HEK293 (cell line): ENCODE data around the gene PHACTR1.

Experiments used
- CTCF ChIA-PET: fragments of 350-600 bp; formaldehyde crosslinking; extraction: SDS; loops from one replicate; lab custom pipeline; 2021; ENCODE audit warnings: antibody characterized with exemption; lab: Yijun Ruan, JAX
- POLR2A ChIA-PET: fragments of 300-600 bp; formaldehyde crosslinking; extraction: SDS; loops from one replicate; lab custom pipeline; 2020; ENCODE audit warnings: antibody characterized with exemption, inconsistent platforms; lab: Yijun Ruan, JAX
- H3K27ac ChIP-seq: fragments of 200-500 bp; sonication (Bioruptor generic); 2 replicates; pipeline ENCODE4 v1.5.1; 2014; ENCODE audit warnings: low read depth, low read length, control low read depth, inconsistent platforms; ENCODE audit errors: extremely low read depth
- H3K36me3 ChIP-seq, 2 experiments: fragments of 200-500 bp in 1 of 2; sonication (Bioruptor generic) in 1 of 2; 1 replicate in 1 of 2; 2 replicates in 1 of 2; pipeline ENCODE4 v1.5.1; 2014 to 2017; ENCODE audit warnings: inconsistent platforms in 2 of 2, low read length in 2 of 2; ENCODE audit not compliant: control insufficient read depth in 2 of 2, insufficient read depth in 1 of 2
- H3K4me1 ChIP-seq: fragments of 200-500 bp; sonication (Bioruptor generic); 2 replicates; pipeline ENCODE4 v1.5.1; 2014; ENCODE audit warnings: mild to moderate bottlenecking, low read length, inconsistent platforms; ENCODE audit not compliant: control insufficient read depth, insufficient read depth
- H3K4me3 ChIP-seq: 2 replicates; pipeline ENCODE4 v1.5.1; 2011; ENCODE audit warnings: low read depth, mild to moderate bottlenecking, control low read depth, low read length, moderate library complexity
- H3K9me3 ChIP-seq: fragments of 200-500 bp; sonication (Bioruptor generic); 2 replicates; pipeline ENCODE4 v1.5.1; 2014; ENCODE audit warnings: low read depth, low read length, inconsistent platforms; ENCODE audit not compliant: control insufficient read depth, insufficient read depth
- BCL11A ChIP-seq: fragments of 450-650 bp; formaldehyde crosslinking; IDR thresholded peaks from 2 replicates; pipeline ENCODE4 v1.5.1; 2016; ENCODE audit warnings: low read depth, missing biosample characterization, missing genetic modification characterization
- TRIM28 ChIP-seq: IDR thresholded peaks from 2 replicates; pipeline ENCODE4 v1.6.1; 2011; ENCODE audit warnings: low read length, control low read depth, borderline replicate concordance
- ZBTB8A ChIP-seq: fragments of 450-650 bp; formaldehyde crosslinking; IDR thresholded peaks from 2 replicates; pipeline ENCODE4 v1.5.1; 2016; ENCODE audit warnings: missing biosample characterization, missing genetic modification characterization
- ZEB2 ChIP-seq: fragments of 450-650 bp; formaldehyde crosslinking; IDR thresholded peaks from 2 replicates; pipeline ENCODE4 v1.5.1; 2016; ENCODE audit warnings: missing biosample characterization, missing genetic modification characterization
- ZIC2 ChIP-seq: fragments of 450-650 bp; formaldehyde crosslinking; IDR thresholded peaks from 2 replicates; pipeline ENCODE4 v1.5.1; 2016; ENCODE audit warnings: missing biosample characterization, missing genetic modification characterization
- ZNF157 ChIP-seq: fragments of 450-650 bp; formaldehyde crosslinking; IDR thresholded peaks from 2 replicates; pipeline ENCODE4 v1.5.1; 2016; ENCODE audit warnings: missing biosample characterization, missing genetic modification characterization
- ZNF174 ChIP-seq: fragments of 450-650 bp; formaldehyde crosslinking; IDR thresholded peaks from 2 replicates; pipeline ENCODE4 v1.5.0; 2017; ENCODE audit warnings: missing biosample characterization, mild to moderate bottlenecking, missing genetic modification characterization
- ZNF2 ChIP-seq: fragments of 450-650 bp; formaldehyde crosslinking; IDR thresholded peaks from 2 replicates; pipeline ENCODE4 v1.5.1; 2016; ENCODE audit warnings: missing biosample characterization, missing genetic modification characterization
- ZNF23 ChIP-seq: fragments of 450-650 bp; formaldehyde crosslinking; IDR thresholded peaks from 2 replicates; pipeline ENCODE4 v1.5.1; 2016; ENCODE audit warnings: missing biosample characterization, missing genetic modification characterization, borderline replicate concordance
- ZNF239 ChIP-seq: fragments of 450-650 bp; formaldehyde crosslinking; IDR thresholded peaks from 2 replicates; pipeline ENCODE4 v1.5.1; 2016; ENCODE audit warnings: missing biosample characterization, missing genetic modification characterization
- ZNF335 ChIP-seq: fragments of 450-650 bp; formaldehyde crosslinking; conservative IDR thresholded peaks from 2 replicates; pipeline ENCODE4 v1.5.1; 2016; ENCODE audit warnings: missing biosample characterization, missing genetic modification characterization
- ZNF350 ChIP-seq: fragments of 450-650 bp; formaldehyde crosslinking; IDR thresholded peaks from 2 replicates; pipeline ENCODE4 v1.5.0; 2017; ENCODE audit warnings: missing biosample characterization, mild to moderate bottlenecking, missing genetic modification characterization
- ZNF37A ChIP-seq: fragments of 450-650 bp; IDR thresholded peaks from 2 replicates; pipeline ENCODE4 v1.5.1; 2018; ENCODE audit warnings: missing biosample characterization, missing genetic modification characterization
- ZNF391 ChIP-seq: fragments of 450-650 bp; formaldehyde crosslinking; IDR thresholded peaks from 2 replicates; pipeline ENCODE4 v1.5.1; 2016; ENCODE audit warnings: low read depth, missing biosample characterization, missing genetic modification characterization, borderline replicate concordance
- ZNF426 ChIP-seq: fragments of 450-650 bp; formaldehyde crosslinking; IDR thresholded peaks from 2 replicates; pipeline ENCODE4 v1.5.1; 2017; ENCODE audit warnings: missing biosample characterization, missing genetic modification characterization, mild to moderate bottlenecking, inconsistent platforms, moderate library complexity
- ZNF473 ChIP-seq: fragments of 450-650 bp; formaldehyde crosslinking; IDR thresholded peaks from 2 replicates; pipeline ENCODE4 v1.5.1; 2017; ENCODE audit warnings: missing biosample characterization, missing genetic modification characterization
- ZNF544 ChIP-seq: fragments of 450-650 bp; formaldehyde crosslinking; IDR thresholded peaks from 2 replicates; pipeline ENCODE4 v1.5.0; 2017; ENCODE audit warnings: missing biosample characterization, missing genetic modification characterization
- ZNF560 ChIP-seq: fragments of 450-650 bp; formaldehyde crosslinking; IDR thresholded peaks from 2 replicates; pipeline ENCODE4 v1.5.1; 2017; ENCODE audit warnings: missing biosample characterization, missing genetic modification characterization, borderline replicate concordance
- ZNF658 ChIP-seq: fragments of 450-650 bp; formaldehyde crosslinking; IDR thresholded peaks from 2 replicates; pipeline ENCODE4; 2016; ENCODE audit warnings: missing biosample characterization, missing genetic modification characterization
- ZNF660 ChIP-seq: fragments of 450-650 bp; IDR thresholded peaks from 2 replicates; pipeline ENCODE4 v1.5.1; 2018; ENCODE audit warnings: missing biosample characterization, mild to moderate bottlenecking, missing genetic modification characterization
- ZNF677 ChIP-seq: fragments of 450-650 bp; IDR thresholded peaks from 2 replicates; pipeline ENCODE4 v1.5.0; 2018; ENCODE audit warnings: missing biosample characterization, mild to moderate bottlenecking, missing genetic modification characterization, moderate library complexity
- ZSCAN30 ChIP-seq: fragments of 450-650 bp; IDR thresholded peaks from 2 replicates; pipeline ENCODE4 v1.5.1; 2018; ENCODE audit warnings: missing biosample characterization, mild to moderate bottlenecking, missing genetic modification characterization, moderate library complexity
- TF ChIP-seq, protein P1 (sequence below): fragments of 450-650 bp; formaldehyde crosslinking; IDR thresholded peaks from 2 replicates; pipeline ENCODE4 v1.5.1; 2016; ENCODE audit warnings: missing biosample characterization, missing genetic modification characterization
- TF ChIP-seq, protein P2 (sequence below): fragments of 450-650 bp; formaldehyde crosslinking; conservative IDR thresholded peaks from 2 replicates; pipeline ENCODE4 v1.5.1; 2016; ENCODE audit warnings: low read depth, missing biosample characterization, missing genetic modification characterization
- TF ChIP-seq, protein P3 (sequence below): fragments of 450-650 bp; formaldehyde crosslinking; IDR thresholded peaks from 2 replicates; pipeline ENCODE4 v1.5.1; 2017; ENCODE audit warnings: missing biosample characterization, missing genetic modification characterization
- TF ChIP-seq, protein P4 (sequence below): fragments of 450-650 bp; IDR thresholded peaks from 2 replicates; pipeline ENCODE4 v1.5.1; 2018; ENCODE audit warnings: missing biosample characterization, missing genetic modification characterization

The PHACTR1 gene

DNA sequence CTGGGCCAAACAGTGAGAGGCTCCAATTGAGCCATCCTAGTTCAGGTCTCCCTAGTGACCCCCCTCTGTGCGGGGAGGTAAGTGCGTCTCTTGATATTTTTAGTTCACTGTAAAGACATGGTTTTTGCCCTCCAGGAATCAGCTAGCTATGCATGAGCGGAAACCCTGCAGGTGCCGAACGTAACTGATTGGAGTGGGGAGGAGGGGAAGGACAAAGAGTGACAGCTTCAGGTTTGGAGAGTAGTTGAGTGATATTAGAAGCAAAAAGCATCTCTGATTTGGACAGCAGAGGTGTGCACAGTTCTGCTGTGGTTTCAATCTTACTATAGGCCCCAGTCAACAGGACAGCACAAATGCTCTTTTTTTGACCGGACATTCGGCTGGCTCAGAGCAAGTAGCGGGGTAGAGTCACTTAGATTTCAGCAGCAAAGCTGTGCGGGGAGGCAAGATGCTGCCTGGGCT lies 580.0 kb downstream of the PHACTR1 start:
- TF ChIP-seq ZIC2 (tag by site-specific recombination) (peak; percentile 76), ZNF23 (tag by site-specific recombination) (no peak)
- H3K4me1 ChIP-seq = no peaks in the 10 kb centered on the region
- H3K4me3 ChIP-seq = no peak overlapping the region
- peaks cover 4 to 83% of the 10 kb centered on the region in 2 experiments for H3K36me3 ChIP-seq
- ChIA-PET CTCF (no interaction called here), POLR2A (interaction anchor here (1.7 kb wide), 1 partner anchor 32 kb away, joined by 4 read pairs; the partner anchor contains the start of gene TBC1D7)
- H3K27ac ChIP-seq = no peak overlapping the region
- no peaks in the 10 kb centered on the region for H3K9me3 ChIP-seq

DNA sequence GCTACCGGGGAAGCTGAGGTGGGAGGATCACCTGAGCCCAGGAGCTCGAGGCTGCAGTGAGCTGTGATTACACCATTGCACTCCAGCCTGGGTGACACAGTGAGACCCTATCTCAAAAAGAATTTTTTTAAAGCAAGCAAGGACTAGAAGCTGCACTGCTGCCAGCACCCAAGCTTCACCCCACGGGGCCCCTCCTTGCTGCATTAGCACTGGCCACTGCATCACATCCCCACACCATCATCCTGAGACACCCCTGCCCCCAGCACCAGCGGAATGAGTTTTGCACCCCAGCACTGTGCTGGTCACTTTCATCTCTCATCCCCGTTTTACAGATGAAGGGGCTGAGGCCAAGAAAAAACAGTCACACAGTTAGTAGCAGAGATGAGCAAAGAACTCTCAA lies 580.8 kb downstream of the PHACTR1 start:
- H3K9me3 ChIP-seq = no peaks in the 10 kb centered on the region
- ChIA-PET POLR2A (interaction anchor here (1.7 kb wide), 1 partner anchor 31 kb away, joined by 4 read pairs; the partner anchor contains the start of gene TBC1D7), CTCF (no interaction called here)
- TF ChIP-seq ZSCAN30 (tag by site-specific recombination) (no peak), TRIM28 (no peak), ZNF350 (tag by site-specific recombination) (no peak), ZNF174 (tag by site-specific recombination) (no peak), ZNF426 (tag by site-specific recombination) (no peak), ZNF473 (tag by site-specific recombination) (no peak), ZNF544 (no peak)
- TF ChIP-seq, protein P1, sequence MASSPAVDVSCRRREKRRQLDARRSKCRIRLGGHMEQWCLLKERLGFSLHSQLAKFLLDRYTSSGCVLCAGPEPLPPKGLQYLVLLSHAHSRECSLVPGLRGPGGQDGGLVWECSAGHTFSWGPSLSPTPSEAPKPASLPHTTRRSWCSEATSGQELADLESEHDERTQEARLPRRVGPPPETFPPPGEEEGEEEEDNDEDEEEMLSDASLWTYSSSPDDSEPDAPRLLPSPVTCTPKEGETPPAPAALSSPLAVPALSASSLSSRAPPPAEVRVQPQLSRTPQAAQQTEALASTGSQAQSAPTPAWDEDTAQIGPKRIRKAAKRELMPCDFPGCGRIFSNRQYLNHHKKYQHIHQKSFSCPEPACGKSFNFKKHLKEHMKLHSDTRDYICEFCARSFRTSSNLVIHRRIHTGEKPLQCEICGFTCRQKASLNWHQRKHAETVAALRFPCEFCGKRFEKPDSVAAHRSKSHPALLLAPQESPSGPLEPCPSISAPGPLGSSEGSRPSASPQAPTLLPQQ = no peak
- TF ChIP-seq, protein P2, sequence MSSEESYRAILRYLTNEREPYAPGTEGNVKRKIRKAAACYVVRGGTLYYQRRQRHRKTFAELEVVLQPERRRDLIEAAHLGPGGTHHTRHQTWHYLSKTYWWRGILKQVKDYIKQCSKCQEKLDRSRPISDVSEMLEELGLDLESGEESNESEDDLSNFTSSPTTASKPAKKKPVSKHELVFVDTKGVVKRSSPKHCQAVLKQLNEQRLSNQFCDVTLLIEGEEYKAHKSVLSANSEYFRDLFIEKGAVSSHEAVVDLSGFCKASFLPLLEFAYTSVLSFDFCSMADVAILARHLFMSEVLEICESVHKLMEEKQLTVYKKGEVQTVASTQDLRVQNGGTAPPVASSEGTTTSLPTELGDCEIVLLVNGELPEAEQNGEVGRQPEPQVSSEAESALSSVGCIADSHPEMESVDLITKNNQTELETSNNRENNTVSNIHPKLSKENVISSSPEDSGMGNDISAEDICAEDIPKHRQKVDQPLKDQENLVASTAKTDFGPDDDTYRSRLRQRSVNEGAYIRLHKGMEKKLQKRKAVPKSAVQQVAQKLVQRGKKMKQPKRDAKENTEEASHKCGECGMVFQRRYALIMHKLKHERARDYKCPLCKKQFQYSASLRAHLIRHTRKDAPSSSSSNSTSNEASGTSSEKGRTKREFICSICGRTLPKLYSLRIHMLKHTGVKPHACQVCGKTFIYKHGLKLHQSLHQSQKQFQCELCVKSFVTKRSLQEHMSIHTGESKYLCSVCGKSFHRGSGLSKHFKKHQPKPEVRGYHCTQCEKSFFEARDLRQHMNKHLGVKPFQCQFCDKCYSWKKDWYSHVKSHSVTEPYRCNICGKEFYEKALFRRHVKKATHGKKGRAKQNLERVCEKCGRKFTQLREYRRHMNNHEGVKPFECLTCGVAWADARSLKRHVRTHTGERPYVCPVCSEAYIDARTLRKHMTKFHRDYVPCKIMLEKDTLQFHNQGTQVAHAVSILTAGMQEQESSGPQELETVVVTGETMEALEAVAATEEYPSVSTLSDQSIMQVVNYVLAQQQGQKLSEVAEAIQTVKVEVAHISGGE = no peak
- TF ChIP-seq, protein P3, sequence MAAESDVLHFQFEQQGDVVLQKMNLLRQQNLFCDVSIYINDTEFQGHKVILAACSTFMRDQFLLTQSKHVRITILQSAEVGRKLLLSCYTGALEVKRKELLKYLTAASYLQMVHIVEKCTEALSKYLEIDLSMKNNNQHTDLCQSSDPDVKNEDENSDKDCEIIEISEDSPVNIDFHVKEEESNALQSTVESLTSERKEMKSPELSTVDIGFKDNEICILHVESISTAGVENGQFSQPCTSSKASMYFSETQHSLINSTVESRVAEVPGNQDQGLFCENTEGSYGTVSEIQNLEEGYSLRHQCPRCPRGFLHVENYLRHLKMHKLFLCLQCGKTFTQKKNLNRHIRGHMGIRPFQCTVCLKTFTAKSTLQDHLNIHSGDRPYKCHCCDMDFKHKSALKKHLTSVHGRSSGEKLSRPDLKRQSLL (tag by site-specific recombination) = no peak
- no peaks in the 10 kb centered on the region for H3K4me1 ChIP-seq
- H3K4me3 ChIP-seq = no peak overlapping the region
- H3K27ac ChIP-seq = no peak overlapping the region
- peaks cover 4 to 85% of the 10 kb centered on the region in 2 experiments for H3K36me3 ChIP-seq

DNA sequence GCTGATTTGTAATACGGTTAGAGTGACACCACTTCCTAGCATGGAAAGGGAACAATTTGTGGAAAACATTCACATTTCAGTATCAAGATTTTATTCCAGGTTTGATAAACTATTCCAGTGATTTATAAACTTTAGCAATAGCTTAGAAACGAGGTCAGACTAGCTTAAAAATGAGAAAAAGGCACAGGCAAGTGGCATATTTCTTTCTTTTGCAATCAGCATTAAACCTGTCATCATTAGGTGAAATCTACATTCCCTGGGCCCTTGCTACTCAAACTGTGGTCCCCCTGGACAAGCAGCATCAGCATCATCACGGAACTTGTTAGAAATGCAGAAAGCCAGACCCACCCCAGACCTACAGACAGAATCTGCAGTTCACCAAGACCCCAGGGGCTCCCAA lies 581.9 kb downstream of the PHACTR1 start:
- H3K4me1 ChIP-seq = peaks cover 6% of the 10 kb centered on the region
- H3K36me3 ChIP-seq = peaks cover 4 to 82% of the 10 kb centered on the region in 2 experiments
- no peaks in the 10 kb centered on the region for H3K9me3 ChIP-seq
- H3K4me3 ChIP-seq = no peak overlapping the region
- POLR2A ChIA-PET = interaction anchor here (1.4 kb wide), 1 partner anchor 29 kb away, joined by 5 read pairs; the partner anchor contains the start of gene TBC1D7
- H3K27ac ChIP-seq = no peak overlapping the region
- CTCF ChIA-PET = interaction anchor here (0.6 to 1.1 kb wide), 4 partner anchors 20 to 317 kb away, joined by 3 to 11 read pairs (median 4); no protein-coding TSS in a partner anchor
- TF ChIP-seq ZNF335 (tag by site-specific recombination) (no peak), ZNF157 (tag by site-specific recombination) (no peak), ZBTB8A (no peak), ZEB2 (tag by site-specific recombination) (no peak), ZNF560 (tag by site-specific recombination) (no peak), ZNF473 (tag by site-specific recombination) (no peak), ZNF2 (tag by site-specific recombination) (no peak), ZNF677 (tag by site-specific recombination) (no peak), ZNF239 (tag by site-specific recombination) (no peak), ZNF391 (no peak), ZNF658 (no peak), ZNF660 (tag by site-specific recombination) (no peak), ZNF37A (tag by site-specific recombination) (no peak), BCL11A (tag by site-specific recombination) (no peak)
- TF ChIP-seq, protein P4, sequence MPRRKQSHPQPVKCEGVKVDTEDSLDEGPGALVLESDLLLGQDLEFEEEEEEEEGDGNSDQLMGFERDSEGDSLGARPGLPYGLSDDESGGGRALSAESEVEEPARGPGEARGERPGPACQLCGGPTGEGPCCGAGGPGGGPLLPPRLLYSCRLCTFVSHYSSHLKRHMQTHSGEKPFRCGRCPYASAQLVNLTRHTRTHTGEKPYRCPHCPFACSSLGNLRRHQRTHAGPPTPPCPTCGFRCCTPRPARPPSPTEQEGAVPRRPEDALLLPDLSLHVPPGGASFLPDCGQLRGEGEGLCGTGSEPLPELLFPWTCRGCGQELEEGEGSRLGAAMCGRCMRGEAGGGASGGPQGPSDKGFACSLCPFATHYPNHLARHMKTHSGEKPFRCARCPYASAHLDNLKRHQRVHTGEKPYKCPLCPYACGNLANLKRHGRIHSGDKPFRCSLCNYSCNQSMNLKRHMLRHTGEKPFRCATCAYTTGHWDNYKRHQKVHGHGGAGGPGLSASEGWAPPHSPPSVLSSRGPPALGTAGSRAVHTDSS = no peak
